HepG2 (cell line): ENCODE data around the gene DQX1. TPM values are rescaled to one million over a fixed set of nuclear protein-coding genes. Genes with fewer than 3 reads are reported as not detected.

ENCODE experiments used
- ATAC-seq: fragments of 200-7000 bp; cut with Tn5 transposase; 3 replicates; pipeline ENCODE4 v1.9.1; 2020; ENCODE audit warnings: mild to moderate bottlenecking, moderate library complexity
- BruUV-seq: library from RNA; stranded (reverse); fragments of 400-500 nt; replicated peaks from 2 replicates; lab custom pipeline; 2021; lab: Mats Ljungman, UMichigan
- CTCF ChIA-PET: fragments of 300-600 bp; formaldehyde crosslinking; extraction: SDS; loops from one replicate; lab custom pipeline; 2021; ENCODE audit warnings: low total read pairs, inconsistent platforms, low intra/inter-chr PET ratio; lab: Yijun Ruan, JAX
- POLR2A ChIA-PET: fragments of 350-600 bp; sonication (Branson Sonifier 250); formaldehyde crosslinking; loops from one replicate; lab custom pipeline; 2020; ENCODE audit warnings: antibody characterized with exemption, inconsistent platforms; lab: Yijun Ruan, JAX
- DNase-seq: peaks from one replicate; pipeline ENCODE4 v3.0.0-alpha.2; 2015; ENCODE audit warnings: low spot score
- FAIRE-seq: peaks from 3 replicates; lab custom pipeline; 2011; peaks lifted over from hg19 to GRCh38; lab: Jason Lieb, UNC
- H2AFZ ChIP-seq: one replicate; pipeline ENCODE4 v1.6.1; 2011; ENCODE audit warnings: low read length, inconsistent platforms
- H3K27ac ChIP-seq: fragments of 300-600 bp; 3 replicates; pipeline ENCODE4 v1.8.0; 2011; ENCODE audit warnings: mixed run types, mild to moderate bottlenecking, mixed read lengths, low read length, inconsistent platforms; ENCODE audit not compliant: insufficient read depth; ENCODE audit errors: extremely low read length
- H3K27me3 ChIP-seq, 2 experiments: fragments of 200-600 bp in 1 of 2; 2 replicates in 1 of 2; 3 replicates in 1 of 2; pipeline versions ENCODE4 v1.6.0 to v1.8.0; 2011; ENCODE audit warnings: low read length in 2 of 2, mild to moderate bottlenecking in 2 of 2, moderate library complexity in 2 of 2, inconsistent platforms in 1 of 2; ENCODE audit not compliant: insufficient read depth in 2 of 2, control insufficient read depth in 1 of 2
- H3K36me3 ChIP-seq, 2 experiments: fragments of 200-600 bp in 1 of 2; replicated peaks in 1 of 2; 2 replicates in 1 of 2; 3 replicates in 1 of 2; pipeline versions ENCODE4 v1.5.1 to v1.8.0; 2011; ENCODE audit warnings: low read length in 2 of 2, inconsistent platforms in 1 of 2; ENCODE audit not compliant: insufficient read depth in 2 of 2, control insufficient read depth in 1 of 2
- H3K4me1 ChIP-seq: 2 replicates; pipeline ENCODE4 v1.5.1; 2012; ENCODE audit warnings: low read length, inconsistent platforms; ENCODE audit not compliant: insufficient read depth
- H3K4me2 ChIP-seq: 2 replicates; pipeline ENCODE4 v1.6.0; 2011; ENCODE audit warnings: low read depth, low read length, inconsistent platforms
- H3K4me3 ChIP-seq, 3 experiments: fragments of 200-600 bp in 1 of 3; sonication (generic), shearing (Covaris generic) in 1 of 3; replicated peaks in 1 of 3; 2 replicates each; pipeline ENCODE4 v1.5.1; 2011 to 2016; ENCODE audit warnings: low read length in 3 of 3, inconsistent platforms in 2 of 3, low read depth in 2 of 3, mild to moderate bottlenecking in 2 of 3, control low read depth in 1 of 3, mixed read lengths in 1 of 3; ENCODE audit not compliant: insufficient read depth in 1 of 3
- H3K79me2 ChIP-seq: one replicate; pipeline ENCODE4 v1.6.1; 2011; ENCODE audit warnings: low read length, inconsistent platforms; ENCODE audit not compliant: insufficient read depth
- H3K9ac ChIP-seq: 2 replicates; pipeline ENCODE4 v1.6.0; 2011; ENCODE audit warnings: mild to moderate bottlenecking, low read depth, low read length, inconsistent platforms; ENCODE audit not compliant: insufficient read depth
- H3K9me3 ChIP-seq: 2 replicates; pipeline ENCODE4 v1.5.1; 2012; ENCODE audit warnings: mild to moderate bottlenecking, low read length
- H4K20me1 ChIP-seq: 2 replicates; pipeline ENCODE4 v1.6.0; 2011; ENCODE audit warnings: inconsistent platforms, mild to moderate bottlenecking, low read length, moderate library complexity; ENCODE audit not compliant: insufficient read depth
- ARID5B ChIP-seq: IDR thresholded peaks from 2 replicates; pipeline ENCODE4 v1.4.0; 2020; ENCODE audit warnings: mild to moderate bottlenecking, missing genetic modification reagents
- BCL3 ChIP-seq: sonication (generic); formaldehyde crosslinking; IDR thresholded peaks from 2 replicates; pipeline ENCODE4 v1.5.1; 2020; ENCODE audit warnings: mild to moderate bottlenecking, missing genetic modification reagents, moderate library complexity
- E2F1 ChIP-seq: sonication (generic); formaldehyde crosslinking; IDR thresholded peaks from 2 replicates; pipeline ENCODE4 v1.5.0; 2020; ENCODE audit warnings: missing genetic modification reagents
- HCFC1 ChIP-seq: fragments of 150-350 bp; IDR thresholded peaks from 2 replicates; pipeline ENCODE4 v1.6.1; 2014; ENCODE audit warnings: low read depth, low read length
- HNF4G ChIP-seq, 2 experiments: sonication (generic) in 1 of 2; formaldehyde crosslinking in 1 of 2; IDR thresholded peaks; 2 replicates each; pipeline versions ENCODE4 v1.4.0 to v1.6.1; 2011 to 2020; ENCODE audit warnings: borderline replicate concordance in 2 of 2, low read depth in 2 of 2, mild to moderate bottlenecking in 2 of 2, low read length in 1 of 2, missing genetic modification reagents in 1 of 2, moderate library complexity in 1 of 2
- KAT7 ChIP-seq: IDR thresholded peaks from 2 replicates; pipeline ENCODE4 v1.6.1; 2018; ENCODE audit warnings: borderline replicate concordance, missing compliant biosample characterization
- KAT8 ChIP-seq: IDR thresholded peaks from 2 replicates; pipeline ENCODE4 v1.6.1; 2016; ENCODE audit warnings: missing genetic modification reagents, missing compliant biosample characterization
- MLLT10 ChIP-seq: sonication (generic); formaldehyde crosslinking; IDR thresholded peaks from 2 replicates; pipeline ENCODE4 v1.4.0; 2020; ENCODE audit warnings: missing genetic modification reagents
- MTA3 ChIP-seq: sonication (generic); formaldehyde crosslinking; IDR thresholded peaks from 2 replicates; pipeline ENCODE4 v1.4.0; 2020; ENCODE audit warnings: missing genetic modification reagents
- MTF1 ChIP-seq: sonication (generic); formaldehyde crosslinking; IDR thresholded peaks from 2 replicates; pipeline ENCODE4 v1.5.0; 2020; ENCODE audit warnings: missing genetic modification reagents
- POLR2AphosphoS2 ChIP-seq: IDR thresholded peaks from 2 replicates; pipeline ENCODE4 v1.6.1; 2011; ENCODE audit warnings: low read depth, low read length, improper control_type of control experiment
- ZFAT ChIP-seq: sonication (generic); formaldehyde crosslinking; conservative IDR thresholded peaks from 2 replicates; pipeline ENCODE4 v1.8.1; 2023; ENCODE audit warnings: missing genetic modification reagents, inconsistent platforms
- ZNF292 ChIP-seq: sonication (generic); formaldehyde crosslinking; IDR thresholded peaks from 2 replicates; pipeline ENCODE4 v1.8.1; 2022; ENCODE audit warnings: mild to moderate bottlenecking, low read depth, missing genetic modification reagents, borderline replicate concordance
- ZNF484 ChIP-seq: sonication (generic); formaldehyde crosslinking; IDR thresholded peaks from 2 replicates; pipeline ENCODE4 v1.5.1; 2020; ENCODE audit warnings: mild to moderate bottlenecking, low read depth, missing genetic modification reagents, borderline replicate concordance
- WGBS: methylation state at CpG from one replicate; pipeline ENCODE4 v1.1.6; 2017; ENCODE audit warnings: low lambda C conversion rate; 5-methylcytosine and 5-hydroxymethylcytosine counted together
- in situ Hi-C: cut with HindIII; loops from 2 replicates; pipeline ENCODE4 v1.10.0; 2017; ENCODE audit warnings: low pct_unique_long_range_greater_than_20kb; ENCODE audit not compliant: extremely low pct_ligation_motif_present
- intact Hi-C: fragments of 100-400 bp; cut with micrococcal nuclease; formaldehyde crosslinking; loops from one replicate; pipeline ENCODE4 v1.10.0; 2022; ENCODE audit not compliant: unreplicated experiment
- polyA plus RNA-seq, 8 experiments: library from polyadenylated mRNA; depleted of rRNA in 3 of 8; stranded (reverse) in 7 of 8; unstranded in 1 of 8; fragments of >200 nt; fragmentation: Illumina TruSeq in 4 of 8; extraction: Trizol in 4 of 8; gene quantifications; 2 replicates each; pipeline versions ENCODE4 v1.2.1 to v1.2.3, GENCODE V29; 2011 to 2016; ENCODE audit warnings: low read depth in 4 of 8, missing spikeins in 1 of 8, mixed read lengths in 1 of 8; ENCODE audit not compliant: insufficient read depth in 1 of 8
- total RNA-seq, 5 experiments: library from RNA; depleted of rRNA; stranded (reverse); fragments of >200 nt; fragmentation: Illumina TruSeq; extraction: Trizol; gene quantifications; 2 replicates each; pipeline ENCODE4 v1.2.3, GENCODE V29; 2016; ENCODE audit warnings: low read depth in 1 of 5

DQX1 gene
- total and polyA plus RNA-seq, 2 of the 13 experiments (the other 11 are each of a cell fraction or from before 2014, with no cell fraction given): 27.6 to 89.8 TPM

- no TSS peak for BruUV-seq
- Histone ChIP-seq H3K9ac (peak overlapping the region; percentile 42), H3K36me3 (no peaks in the 10 kb centered on the region), H3K27ac (no peak overlapping the region), H3K4me1 (peaks cover 68% of the 10 kb centered on the region), H2AFZ (peak overlapping the region; percentile 31), H3K4me2 (peak overlapping the region; percentile 92), H3K4me3 (peak overlapping the region; percentile 62 to 69 (median 69)), H4K20me1 (no peaks in the 10 kb centered on the region), H3K79me2 (no peaks in the 10 kb centered on the region), H3K9me3 (no peaks in the 10 kb centered on the region), H3K27me3 (peaks cover 3 to 17% of the 10 kb centered on the region in 2 experiments; a peak in 2 of 5 replicates)
- POLR2A ChIA-PET: interaction anchor here (1.5 to 1.7 kb wide), 2 partner anchors 46 to 71 kb away, joined by 4 read pairs; partner anchors contain the start of genes CCDC142, PCGF1 and TTC31
- WGBS: 7% methylated on average over 20 of the region's 27 CpGs
- FAIRE-seq: no peak
- intact Hi-C loops (no loop called here), in situ Hi-C loops (no loop called here)
- peak; percentile 37 for ATAC-seq
- CTCF ChIA-PET: no interaction called here
- DNase-seq: no peak
- no peak for TF ChIP-seq MTF1 (CRISPR knock-in tag)
- no peak for TF ChIP-seq ZNF484 (CRISPR knock-in tag)
- no peak for TF ChIP-seq MLLT10 (CRISPR knock-in tag)
- TF ChIP-seq POLR2AphosphoS2: no peak
- no peak for TF ChIP-seq HNF4G (IDR thresholded peaks at IDR 0.05; ENCODE audit: borderline replicate concordance, low read depth, low read length)
- no peak for TF ChIP-seq HNF4G (CRISPR knock-in tag; IDR thresholded peaks at IDR 0.05; ENCODE audit: borderline replicate concordance, low read depth)
- no peak for TF ChIP-seq MTA3 (CRISPR knock-in tag)
- TF ChIP-seq HCFC1: no peak
- no peak for TF ChIP-seq ZFAT
- 0 out of 2 replicates have a peak, but pooled peaks have one; percentile 47 for TF ChIP-seq ARID5B
- no peak for TF ChIP-seq KAT8
- TF ChIP-seq KAT7: no peak
- TF ChIP-seq BCL3 (CRISPR knock-in tag): peak; percentile 72; the same call in 1 of the 2 replicates
- TF ChIP-seq E2F1 (CRISPR knock-in tag): no peak
- no peak for TF ChIP-seq ZNF292 (CRISPR knock-in tag)
Measured at GRCh38 chr2:74552914-74553811, 27.1 kb upstream of the DQX1 start.
